GM06990 (cell line): Measurements from ENCODE around the gene LRRC39.

Experiments used
- DNase-seq: peaks from one replicate; pipeline ENCODE4 v3.0.0-alpha.2; 2011; ENCODE audit not compliant: insufficient read length; ENCODE audit errors: extremely low read depth
- H3K27me3 ChIP-seq: replicated peaks from 2 replicates; pipeline ENCODE4 v1.6.0; 2011; ENCODE audit warnings: low read length; ENCODE audit not compliant: control insufficient read depth, insufficient read depth
- H3K36me3 ChIP-seq: 2 replicates; pipeline ENCODE4 v1.5.1; 2011; ENCODE audit warnings: low read length; ENCODE audit not compliant: control insufficient read depth, insufficient read depth
- H3K4me3 ChIP-seq: replicated peaks from 2 replicates; pipeline ENCODE4 v1.5.1; 2011; ENCODE audit warnings: low read depth, mild to moderate bottlenecking, control low read depth, low read length
- TF ChIP-seq, protein P1 (sequence below): IDR thresholded peaks from 2 replicates; pipeline ENCODE4 v1.5.1; 2011; ENCODE audit warnings: low read length, control low read depth, mild to moderate bottlenecking, inconsistent platforms; ENCODE audit not compliant: insufficient read depth, poor library complexity, severe bottlenecking

The LRRC39 gene

DNA sequence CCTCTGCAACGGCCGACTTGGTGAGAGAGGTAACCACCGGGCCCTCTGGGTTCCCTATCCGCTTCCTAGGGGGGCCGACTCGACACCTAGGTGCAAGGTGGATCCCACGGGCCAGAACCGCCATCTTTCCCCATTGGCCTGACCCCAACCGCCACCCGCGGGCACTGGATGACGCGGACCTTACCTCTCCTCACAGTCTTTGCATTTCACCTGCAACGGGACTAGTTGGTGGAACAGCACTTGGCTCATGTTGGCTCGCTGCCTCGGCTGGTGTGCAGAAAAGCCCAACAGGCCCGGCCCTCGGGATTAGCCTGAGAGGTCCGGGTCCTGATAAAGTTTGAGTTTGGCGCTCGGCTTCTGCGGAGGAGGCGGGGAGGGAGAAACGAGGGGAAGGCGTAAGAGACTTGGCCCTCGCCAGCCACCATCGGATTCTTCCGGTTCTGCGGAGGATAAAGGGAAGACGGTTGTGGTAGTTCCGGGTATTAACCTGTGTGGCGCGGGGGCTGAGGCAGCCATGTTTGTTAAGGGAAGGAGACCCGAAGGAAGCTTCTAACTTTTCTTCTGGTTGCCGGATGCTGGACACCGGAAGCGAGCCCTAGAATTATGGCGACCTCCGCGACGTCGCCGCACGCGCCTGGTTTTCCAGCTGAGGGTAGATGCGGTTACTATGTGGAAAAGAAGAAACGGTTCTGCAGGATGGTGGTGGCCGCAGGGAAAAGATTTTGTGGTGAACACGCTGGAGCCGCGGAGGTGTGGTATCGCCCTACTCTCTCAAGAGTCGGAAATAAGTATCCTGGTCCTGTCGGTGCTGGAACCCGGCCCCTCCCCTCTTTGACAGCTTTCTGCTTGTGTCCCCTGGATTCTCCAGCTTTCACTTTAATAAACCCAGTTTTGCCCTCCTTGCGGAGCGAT, 45.2 kb downstream of the LRRC39 start, which contains the start of the genes SASS6 and TRMT13:
Gene SASS6, minus strand, starts transcription at position 365 of the 912 bp plus-strand sequence. Its CDS starts 116 bp downstream, at position 249.
Gene TRMT13, plus strand, starts transcription at position 598 of the 912 bp plus-strand sequence. Its CDS starts 6 bp downstream, at position 604.
- Histone ChIP-seq H3K4me3 (peak within 1 kb of the TSS; percentile 89), H3K36me3 (no peaks in the 10 kb centered on the region; the same call in none of the 2 replicates), H3K27me3 (no peaks in the 10 kb centered on the region)
- TF ChIP-seq, protein P1, sequence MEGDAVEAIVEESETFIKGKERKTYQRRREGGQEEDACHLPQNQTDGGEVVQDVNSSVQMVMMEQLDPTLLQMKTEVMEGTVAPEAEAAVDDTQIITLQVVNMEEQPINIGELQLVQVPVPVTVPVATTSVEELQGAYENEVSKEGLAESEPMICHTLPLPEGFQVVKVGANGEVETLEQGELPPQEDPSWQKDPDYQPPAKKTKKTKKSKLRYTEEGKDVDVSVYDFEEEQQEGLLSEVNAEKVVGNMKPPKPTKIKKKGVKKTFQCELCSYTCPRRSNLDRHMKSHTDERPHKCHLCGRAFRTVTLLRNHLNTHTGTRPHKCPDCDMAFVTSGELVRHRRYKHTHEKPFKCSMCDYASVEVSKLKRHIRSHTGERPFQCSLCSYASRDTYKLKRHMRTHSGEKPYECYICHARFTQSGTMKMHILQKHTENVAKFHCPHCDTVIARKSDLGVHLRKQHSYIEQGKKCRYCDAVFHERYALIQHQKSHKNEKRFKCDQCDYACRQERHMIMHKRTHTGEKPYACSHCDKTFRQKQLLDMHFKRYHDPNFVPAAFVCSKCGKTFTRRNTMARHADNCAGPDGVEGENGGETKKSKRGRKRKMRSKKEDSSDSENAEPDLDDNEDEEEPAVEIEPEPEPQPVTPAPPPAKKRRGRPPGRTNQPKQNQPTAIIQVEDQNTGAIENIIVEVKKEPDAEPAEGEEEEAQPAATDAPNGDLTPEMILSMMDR: no peak
- peak; percentile 89 for DNase-seq

DNA sequence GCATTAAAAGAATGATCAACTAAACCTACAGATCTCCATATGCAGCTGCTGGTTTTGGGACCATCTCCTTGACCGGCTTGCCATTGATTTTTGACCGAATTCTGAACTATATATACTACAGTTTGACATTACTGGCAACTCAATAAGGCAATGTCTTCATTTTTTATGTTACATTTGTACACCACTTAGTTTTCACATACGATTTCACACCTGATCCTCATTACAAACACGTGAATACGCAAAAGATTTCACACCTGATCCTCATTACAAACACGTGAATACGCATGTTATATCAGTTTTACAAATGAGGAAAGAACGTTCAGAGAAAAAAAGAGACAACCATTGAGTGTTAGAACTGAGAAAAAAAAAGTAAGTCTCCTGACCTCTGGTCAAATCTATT, 46.4 kb downstream of the LRRC39 start:
- no peaks in the 10 kb centered on the region for H3K36me3 ChIP-seq
- TF ChIP-seq, protein P1: no peak
- H3K27me3 ChIP-seq: no peaks in the 10 kb centered on the region
- no peak for DNase-seq
- peak overlapping the region; percentile 89 for H3K4me3 ChIP-seq

DNA sequence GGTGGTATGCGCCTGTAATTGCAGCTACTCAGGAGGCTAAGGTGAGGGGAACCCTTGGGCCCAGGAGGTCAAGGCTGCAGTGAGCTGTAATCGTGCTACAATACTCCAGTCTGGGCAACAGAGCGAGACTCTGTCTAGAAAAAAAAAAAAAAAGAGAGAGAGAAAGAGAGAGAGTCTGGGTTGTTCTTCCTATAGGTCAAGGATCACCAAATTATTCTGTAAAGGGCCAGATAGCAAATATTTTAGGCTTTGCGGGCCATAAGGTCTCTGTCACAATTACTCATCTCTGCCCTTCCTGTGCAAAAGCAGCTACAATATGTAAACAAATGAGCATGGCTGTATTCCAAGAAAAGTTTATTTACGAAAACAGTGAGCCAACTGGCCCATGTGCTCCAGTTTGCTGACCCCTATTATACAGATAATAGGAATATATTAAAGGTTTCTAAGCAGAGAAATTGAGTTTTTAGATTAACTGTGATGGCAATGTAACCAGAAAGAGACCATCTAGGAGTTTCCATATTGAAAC, 47.4 kb downstream of the LRRC39 start:
- TF ChIP-seq, protein P1: no peak
- Histone ChIP-seq H3K36me3 (no peaks in the 10 kb centered on the region), H3K4me3 (peak overlapping the region; percentile 20; the same call in 1 of the 2 replicates), H3K27me3 (no peaks in the 10 kb centered on the region)
- no peak for DNase-seq

DNA sequence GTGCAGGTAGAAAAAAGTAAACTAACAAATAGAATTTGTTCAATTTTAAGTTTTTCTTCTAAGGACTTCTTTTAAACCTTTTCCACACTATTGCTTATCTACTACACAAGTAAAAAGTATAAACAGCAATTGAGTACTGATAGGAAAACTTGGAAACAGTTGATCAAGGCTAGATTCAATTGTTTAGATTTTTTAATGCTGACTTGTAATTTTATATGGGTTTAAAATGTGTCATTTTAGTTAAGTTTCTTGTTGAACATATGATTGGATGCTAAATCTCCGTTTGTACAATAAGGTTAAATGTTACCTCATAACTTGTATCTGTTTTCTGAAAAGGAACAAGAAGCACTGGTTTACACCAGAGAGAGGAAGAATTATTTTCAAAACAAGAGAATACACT, 50.8 kb downstream of the LRRC39 start:
- H3K36me3 ChIP-seq: no peaks in the 10 kb centered on the region; the same call in 1 of the 2 replicates
- DNase-seq: no peak
- TF ChIP-seq, protein P1: no peak
- no peak overlapping the region for H3K4me3 ChIP-seq
- H3K27me3 ChIP-seq: no peaks in the 10 kb centered on the region

DNA sequence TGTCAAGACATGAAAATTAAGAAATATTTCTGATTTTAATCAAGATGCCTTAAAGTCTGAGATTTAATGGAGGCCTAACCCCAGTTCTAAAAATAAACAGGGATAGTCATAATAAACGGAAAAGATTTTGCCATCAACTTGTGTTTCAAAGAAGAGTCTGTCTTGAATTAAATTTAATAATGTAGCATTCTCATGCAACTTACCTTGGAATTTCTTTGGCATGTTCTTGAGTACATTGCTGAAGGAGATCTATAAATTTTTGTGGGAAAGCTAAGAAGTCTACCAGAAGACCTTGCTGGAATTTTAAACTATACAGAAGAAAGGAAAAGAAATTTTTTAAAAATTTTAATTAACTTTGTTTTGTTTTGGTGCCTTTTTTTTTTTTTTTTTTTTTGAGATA, 55.9 kb downstream of the LRRC39 start:
- Histone ChIP-seq H3K27me3 (no peaks in the 10 kb centered on the region), H3K4me3 (no peak overlapping the region), H3K36me3 (peaks cover 2% of the 10 kb centered on the region)
- no peak for DNase-seq
- TF ChIP-seq, protein P1: no peak
